Measurements from ENCODE around the gene CHERP.

CHERP gene

GRCh38 chr19:16532440-16533234 lies 9.6 kb downstream of the CHERP start:
- Histone ChIP-seq H3K36me3 (ENCODE audit: control insufficient read depth, insufficient read depth, low read length) (peaks cover 74% of the 10 kb centered on the region), H3K9me3 (ENCODE audit: control insufficient read depth, insufficient read depth, low read length) (no peaks in the 10 kb centered on the region), H3K27me3 (ENCODE audit: control insufficient read depth, insufficient read depth, low read length) (no peaks in the 10 kb centered on the region), H3K4me3 (ENCODE audit: low read depth, low read length) (no peak overlapping the region), H3K9ac (ENCODE audit: low read depth, low read length) (no peak overlapping the region), H3K4me1 (ENCODE audit: control insufficient read depth, insufficient read depth, low read length) (no peaks in the 10 kb centered on the region)

GRCh38 chr19:16531380-16531669 lies 10.9 kb downstream of the CHERP start:
- H3K4me1 ChIP-seq (ENCODE audit: control insufficient read depth, insufficient read depth, low read length): no peaks in the 10 kb centered on the region
- no peak overlapping the region for H3K4me3 ChIP-seq (ENCODE audit: low read depth, low read length)
- H3K36me3 ChIP-seq (ENCODE audit: control insufficient read depth, insufficient read depth, low read length): peaks cover 78% of the 10 kb centered on the region
- no peaks in the 10 kb centered on the region for H3K27me3 ChIP-seq (ENCODE audit: control insufficient read depth, insufficient read depth, low read length)
- no peak overlapping the region for H3K9ac ChIP-seq (ENCODE audit: low read depth, low read length)
- H3K9me3 ChIP-seq (ENCODE audit: control insufficient read depth, insufficient read depth, low read length): no peaks in the 10 kb centered on the region

GRCh38 chr19:16530540-16531379 lies 11.5 kb downstream of the CHERP start:
- Histone ChIP-seq H3K4me1 (ENCODE audit: control insufficient read depth, insufficient read depth, low read length) (no peaks in the 10 kb centered on the region), H3K4me3 (ENCODE audit: low read depth, low read length) (no peak overlapping the region), H3K36me3 (ENCODE audit: control insufficient read depth, insufficient read depth, low read length) (peaks cover 78% of the 10 kb centered on the region), H3K27me3 (ENCODE audit: control insufficient read depth, insufficient read depth, low read length) (no peaks in the 10 kb centered on the region), H3K9ac (ENCODE audit: low read depth, low read length) (no peak overlapping the region), H3K9me3 (ENCODE audit: control insufficient read depth, insufficient read depth, low read length) (no peaks in the 10 kb centered on the region)

- Histone ChIP-seq H3K27me3 (ENCODE audit: control insufficient read depth, insufficient read depth, low read length) (no peaks in the 10 kb centered on the region), H3K9me3 (ENCODE audit: control insufficient read depth, insufficient read depth, low read length) (no peaks in the 10 kb centered on the region), H3K9ac (ENCODE audit: low read depth, low read length) (no peak overlapping the region)
Measured at GRCh38 chr19:16529466-16530144, 12.6 kb downstream of the CHERP start.

GRCh38 chr19:16527971-16528521 lies 14.2 kb downstream of the CHERP start:
- Histone ChIP-seq H3K9me3 (ENCODE audit: control insufficient read depth, insufficient read depth, low read length) (no peaks in the 10 kb centered on the region), H3K36me3 (ENCODE audit: control insufficient read depth, insufficient read depth, low read length) (peaks cover 82% of the 10 kb centered on the region), H3K9ac (ENCODE audit: low read depth, low read length) (no peak overlapping the region), H3K27me3 (ENCODE audit: control insufficient read depth, insufficient read depth, low read length) (no peaks in the 10 kb centered on the region), H3K4me3 (ENCODE audit: low read depth, low read length) (no peak overlapping the region), H3K4me1 (ENCODE audit: control insufficient read depth, insufficient read depth, low read length) (no peaks in the 10 kb centered on the region)

More at GRCh38 chr19:16529466-16530144, 12.6 kb downstream of the CHERP start:
- Histone ChIP-seq H3K4me1 (ENCODE audit: control insufficient read depth, insufficient read depth, low read length) (no peaks in the 10 kb centered on the region), H3K36me3 (ENCODE audit: control insufficient read depth, insufficient read depth, low read length) (peaks cover 78% of the 10 kb centered on the region), H3K4me3 (ENCODE audit: low read depth, low read length) (no peak overlapping the region)

DNA sequence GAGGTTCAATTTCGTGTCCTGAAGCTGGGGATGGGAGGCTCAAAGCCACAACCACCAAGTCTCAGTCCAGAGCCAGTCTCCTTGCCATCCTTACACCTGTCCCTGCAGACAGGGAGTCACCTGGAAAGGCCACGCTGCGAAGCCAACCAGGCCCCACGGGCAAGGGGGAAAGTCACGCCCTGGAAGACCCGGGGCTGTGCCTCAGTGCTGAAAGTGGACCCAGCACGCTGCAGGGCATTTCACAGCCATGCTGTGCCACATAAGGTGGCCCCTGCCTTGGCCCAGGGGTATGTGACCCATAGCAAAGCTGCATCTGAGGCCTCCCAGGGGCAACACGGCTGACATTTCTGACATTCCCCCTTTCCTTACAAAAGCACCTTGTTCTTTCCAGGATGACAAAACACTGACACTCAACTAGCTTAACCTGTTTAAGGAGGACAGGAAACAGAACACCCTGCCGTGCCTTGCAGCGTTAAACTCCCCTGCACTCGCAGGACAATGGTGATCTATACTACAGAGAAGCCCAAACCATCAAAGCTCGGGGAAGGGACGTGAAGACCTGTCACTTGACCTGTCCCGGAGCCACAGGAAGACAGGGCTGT lies 14.8 kb downstream of the CHERP start:
- H3K36me3 ChIP-seq (ENCODE audit: control insufficient read depth, insufficient read depth, low read length): peaks cover 82% of the 10 kb centered on the region

GRCh38 chr19:16525751-16526481 lies 16.3 kb downstream of the CHERP start:
- no peaks in the 10 kb centered on the region for H3K9me3 ChIP-seq (ENCODE audit: control insufficient read depth, insufficient read depth, low read length)

More for the DNA sequence above, 14.8 kb downstream of the CHERP start:
- Histone ChIP-seq H3K4me3 (ENCODE audit: low read depth, low read length) (no peak overlapping the region), H3K4me1 (ENCODE audit: control insufficient read depth, insufficient read depth, low read length) (no peaks in the 10 kb centered on the region), H3K9ac (ENCODE audit: low read depth, low read length) (no peak overlapping the region), H3K27me3 (ENCODE audit: control insufficient read depth, insufficient read depth, low read length) (no peaks in the 10 kb centered on the region), H3K9me3 (ENCODE audit: control insufficient read depth, insufficient read depth, low read length) (no peaks in the 10 kb centered on the region)

GRCh38 chr19:16524991-16525734 lies 17.1 kb downstream of the CHERP start:
- Histone ChIP-seq H3K9ac (ENCODE audit: low read depth, low read length) (no peak overlapping the region), H3K4me1 (ENCODE audit: control insufficient read depth, insufficient read depth, low read length) (no peaks in the 10 kb centered on the region), H3K4me3 (ENCODE audit: low read depth, low read length) (no peak overlapping the region), H3K9me3 (ENCODE audit: control insufficient read depth, insufficient read depth, low read length) (no peaks in the 10 kb centered on the region), H3K27me3 (ENCODE audit: control insufficient read depth, insufficient read depth, low read length) (no peaks in the 10 kb centered on the region), H3K36me3 (ENCODE audit: control insufficient read depth, insufficient read depth, low read length) (peaks cover 79% of the 10 kb centered on the region)

More at GRCh38 chr19:16525751-16526481, 16.3 kb downstream of the CHERP start:
- Histone ChIP-seq H3K4me3 (ENCODE audit: low read depth, low read length) (no peak overlapping the region), H3K9ac (ENCODE audit: low read depth, low read length) (no peak overlapping the region), H3K36me3 (ENCODE audit: control insufficient read depth, insufficient read depth, low read length) (peaks cover 79% of the 10 kb centered on the region), H3K27me3 (ENCODE audit: control insufficient read depth, insufficient read depth, low read length) (no peaks in the 10 kb centered on the region), H3K4me1 (ENCODE audit: control insufficient read depth, insufficient read depth, low read length) (no peaks in the 10 kb centered on the region)

GRCh38 chr19:16522559-16523377 lies 19.5 kb downstream of the CHERP start:
- peaks cover 86% of the 10 kb centered on the region for H3K36me3 ChIP-seq (ENCODE audit: control insufficient read depth, insufficient read depth, low read length)
- H3K9me3 ChIP-seq (ENCODE audit: control insufficient read depth, insufficient read depth, low read length): no peaks in the 10 kb centered on the region
- no peaks in the 10 kb centered on the region for H3K27me3 ChIP-seq (ENCODE audit: control insufficient read depth, insufficient read depth, low read length)
- no peaks in the 10 kb centered on the region for H3K4me1 ChIP-seq (ENCODE audit: control insufficient read depth, insufficient read depth, low read length)
- H3K4me3 ChIP-seq (ENCODE audit: low read depth, low read length): no peak overlapping the region
- H3K9ac ChIP-seq (ENCODE audit: low read depth, low read length): no peak overlapping the region

Measured in iPS-15b (cell line).